Measurements from ENCODE around the gene TBC1D4.

TBC1D4 gene

DNA sequence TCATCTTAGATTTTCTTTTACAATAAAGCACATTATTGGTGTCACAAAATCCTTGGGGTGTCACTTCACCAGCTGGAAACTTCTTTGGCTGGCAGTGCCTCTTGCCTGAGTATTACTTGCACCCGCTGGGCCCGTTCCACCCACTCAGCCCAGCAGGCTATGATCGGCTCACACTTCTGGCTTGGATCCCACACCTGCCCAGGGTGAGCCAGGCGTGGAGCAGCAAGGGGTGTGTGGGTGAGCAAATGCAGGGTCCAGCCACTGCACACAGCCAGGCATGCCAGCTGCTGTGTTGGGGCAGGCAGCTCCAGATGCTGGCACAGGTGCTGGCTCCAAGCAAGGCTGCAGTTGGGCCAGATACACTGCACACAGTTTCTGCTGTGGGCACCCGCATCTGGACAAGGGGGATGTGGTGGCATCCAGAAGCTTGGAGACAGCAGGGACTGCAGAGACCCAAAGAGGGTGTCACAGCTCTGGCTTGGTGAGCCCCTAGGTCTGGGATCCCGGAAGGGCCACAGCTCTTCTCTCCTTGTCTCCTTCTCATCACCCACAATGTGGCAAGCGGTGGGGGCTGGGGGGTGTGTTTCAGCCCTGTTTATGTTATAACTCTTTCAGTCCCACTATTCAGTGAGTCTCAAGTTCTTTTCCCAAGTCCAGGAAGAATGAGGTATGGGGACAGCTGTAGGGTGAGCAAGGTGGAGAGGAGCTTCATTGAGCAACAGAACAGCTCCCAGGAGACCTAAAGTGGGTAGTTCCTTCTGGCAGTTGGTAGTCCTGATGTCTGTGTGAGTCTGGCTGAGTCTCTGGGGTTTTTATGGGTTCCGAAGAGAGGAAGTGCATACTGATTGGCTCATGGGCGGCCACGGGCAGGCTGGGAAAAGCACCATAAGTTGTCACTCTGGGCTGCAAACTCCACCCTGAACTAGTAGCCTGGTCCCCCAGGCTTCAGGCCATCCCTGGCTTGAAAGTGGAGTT lies 25.3 kb upstream of the TBC1D4 start:
- no peaks in the 10 kb centered on the region for H3K27me3 ChIP-seq (ENCODE audit: insufficient read depth, low read depth, severe bottlenecking)
- no peaks in the 10 kb centered on the region for H3K9me3 ChIP-seq (ENCODE audit: severe bottlenecking)
- no peak overlapping the region for H3K4me3 ChIP-seq (ENCODE audit: low read depth, low read length)
- H3K27ac ChIP-seq: no peak overlapping the region
- no peak for DNase-seq
- no peaks in the 10 kb centered on the region for H3K36me3 ChIP-seq
- TF ChIP-seq, protein P1, sequence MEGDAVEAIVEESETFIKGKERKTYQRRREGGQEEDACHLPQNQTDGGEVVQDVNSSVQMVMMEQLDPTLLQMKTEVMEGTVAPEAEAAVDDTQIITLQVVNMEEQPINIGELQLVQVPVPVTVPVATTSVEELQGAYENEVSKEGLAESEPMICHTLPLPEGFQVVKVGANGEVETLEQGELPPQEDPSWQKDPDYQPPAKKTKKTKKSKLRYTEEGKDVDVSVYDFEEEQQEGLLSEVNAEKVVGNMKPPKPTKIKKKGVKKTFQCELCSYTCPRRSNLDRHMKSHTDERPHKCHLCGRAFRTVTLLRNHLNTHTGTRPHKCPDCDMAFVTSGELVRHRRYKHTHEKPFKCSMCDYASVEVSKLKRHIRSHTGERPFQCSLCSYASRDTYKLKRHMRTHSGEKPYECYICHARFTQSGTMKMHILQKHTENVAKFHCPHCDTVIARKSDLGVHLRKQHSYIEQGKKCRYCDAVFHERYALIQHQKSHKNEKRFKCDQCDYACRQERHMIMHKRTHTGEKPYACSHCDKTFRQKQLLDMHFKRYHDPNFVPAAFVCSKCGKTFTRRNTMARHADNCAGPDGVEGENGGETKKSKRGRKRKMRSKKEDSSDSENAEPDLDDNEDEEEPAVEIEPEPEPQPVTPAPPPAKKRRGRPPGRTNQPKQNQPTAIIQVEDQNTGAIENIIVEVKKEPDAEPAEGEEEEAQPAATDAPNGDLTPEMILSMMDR (IDR thresholded peaks at IDR 0.05; ENCODE audit: low read depth, low read length): no peak

DNA sequence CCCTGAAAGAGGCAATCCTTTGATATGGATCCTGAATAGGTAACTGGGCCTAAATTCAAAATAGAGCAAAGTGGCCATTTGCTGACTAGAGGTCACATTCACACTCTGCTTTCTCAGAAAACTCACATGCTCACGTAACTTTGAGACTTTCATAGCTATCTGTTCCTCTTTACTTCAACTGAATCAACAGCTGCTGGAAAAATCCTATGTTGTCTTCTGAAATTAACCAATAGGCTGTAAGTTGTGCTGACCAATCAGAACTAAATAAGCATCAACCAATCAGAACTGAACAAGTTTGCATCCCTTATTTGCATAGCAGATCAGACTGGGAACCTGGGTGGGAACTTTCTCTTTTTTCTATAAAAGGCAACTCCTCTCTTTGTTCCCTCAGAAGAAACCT lies 24.0 kb upstream of the TBC1D4 start:
- Histone ChIP-seq H3K36me3 (no peaks in the 10 kb centered on the region), H3K27me3 (ENCODE audit: insufficient read depth, low read depth, severe bottlenecking) (no peaks in the 10 kb centered on the region), H3K27ac (no peak overlapping the region), H3K9me3 (ENCODE audit: severe bottlenecking) (no peaks in the 10 kb centered on the region), H3K4me3 (ENCODE audit: low read depth, low read length) (no peak overlapping the region)
- TF ChIP-seq, protein P1 (IDR thresholded peaks at IDR 0.05; ENCODE audit: low read depth, low read length): no peak
- no peak for DNase-seq

DNA sequence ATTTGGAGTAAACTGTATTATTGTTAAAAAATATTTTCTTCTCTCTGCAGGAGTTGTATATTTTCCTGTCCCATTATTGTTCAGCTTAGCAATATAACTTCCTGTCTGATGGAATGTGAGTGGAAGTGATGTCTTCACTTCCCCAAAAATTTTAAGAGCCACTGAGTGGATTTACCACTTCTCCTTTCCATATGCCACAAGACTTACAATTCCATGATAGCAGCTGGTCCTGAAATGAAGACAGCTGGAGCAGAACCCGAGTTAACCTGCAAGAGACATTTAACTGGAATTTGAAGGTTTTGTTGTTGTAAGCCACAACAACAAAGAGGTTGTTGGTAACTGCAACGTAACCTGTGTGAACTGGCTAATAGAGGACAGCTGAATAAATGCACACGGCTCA lies 23.4 kb upstream of the TBC1D4 start:
- no peak overlapping the region for H3K4me3 ChIP-seq (ENCODE audit: low read depth, low read length)
- no peak for DNase-seq
- TF ChIP-seq, protein P1 (IDR thresholded peaks at IDR 0.05; ENCODE audit: low read depth, low read length): no peak
- no peaks in the 10 kb centered on the region for H3K27me3 ChIP-seq (ENCODE audit: insufficient read depth, low read depth, severe bottlenecking)
- H3K36me3 ChIP-seq: no peaks in the 10 kb centered on the region
- no peak overlapping the region for H3K27ac ChIP-seq
- H3K9me3 ChIP-seq (ENCODE audit: severe bottlenecking): no peaks in the 10 kb centered on the region

DNA sequence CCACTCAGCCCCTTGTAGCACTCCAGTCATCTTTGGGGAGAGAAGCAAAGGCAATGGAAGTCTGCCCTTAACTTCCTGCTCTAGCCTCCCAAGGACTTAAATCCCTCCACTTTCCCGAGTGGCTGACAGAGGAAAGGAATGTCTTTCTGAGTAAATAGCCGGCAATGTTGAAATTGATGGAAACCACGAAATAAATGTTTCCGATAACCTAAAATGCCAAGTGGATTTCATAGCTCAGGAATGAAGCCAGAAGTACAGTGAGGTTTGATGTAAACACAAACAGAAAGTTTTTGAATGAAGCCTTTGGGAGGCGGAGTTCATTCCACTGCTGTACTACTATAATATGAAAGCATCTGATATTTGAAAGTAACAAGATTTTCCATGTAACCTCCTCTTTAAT lies 14.0 kb upstream of the TBC1D4 start:
- no peaks in the 10 kb centered on the region for H3K9me3 ChIP-seq (ENCODE audit: severe bottlenecking)
- no peaks in the 10 kb centered on the region for H3K27me3 ChIP-seq (ENCODE audit: insufficient read depth, low read depth, severe bottlenecking)
- H3K27ac ChIP-seq: no peak overlapping the region
- H3K36me3 ChIP-seq: no peaks in the 10 kb centered on the region
- DNase-seq: no peak
- H3K4me3 ChIP-seq (ENCODE audit: low read depth, low read length): no peak overlapping the region
- TF ChIP-seq, protein P1 (IDR thresholded peaks at IDR 0.05; ENCODE audit: low read depth, low read length): no peak

DNA sequence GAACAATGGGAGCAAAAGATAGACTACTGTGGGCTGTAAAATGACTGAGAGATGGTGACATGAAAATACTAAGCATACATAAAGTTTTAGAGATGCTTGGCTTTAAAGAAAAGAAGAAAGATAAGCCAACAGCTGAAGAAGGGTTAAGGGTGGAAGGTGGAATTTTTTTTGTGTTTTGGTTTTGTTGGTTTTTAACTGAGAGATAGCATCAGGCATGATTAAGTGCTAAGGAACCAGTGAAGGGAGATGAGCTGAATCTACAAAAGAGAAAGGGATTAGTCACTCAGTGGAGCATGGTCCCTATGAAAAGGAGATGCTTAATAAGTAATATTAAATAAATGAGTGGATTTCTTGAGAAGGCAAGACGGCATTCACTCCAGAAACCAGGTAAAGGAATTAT lies 12.5 kb upstream of the TBC1D4 start:
- Histone ChIP-seq H3K36me3 (no peaks in the 10 kb centered on the region), H3K27me3 (ENCODE audit: insufficient read depth, low read depth, severe bottlenecking) (no peaks in the 10 kb centered on the region), H3K27ac (no peak overlapping the region), H3K4me3 (ENCODE audit: low read depth, low read length) (no peak overlapping the region), H3K9me3 (ENCODE audit: severe bottlenecking) (no peaks in the 10 kb centered on the region)
- DNase-seq: no peak
- TF ChIP-seq, protein P1 (IDR thresholded peaks at IDR 0.05; ENCODE audit: low read depth, low read length): no peak

All from WERI-Rb-1 (cell line).